GM12878 (cell line): ENCODE measurements around the gene AGPAT2. TPM values are rescaled to one million over a fixed set of nuclear protein-coding genes. Genes with fewer than 3 reads are reported as not detected.

Source experiments
- ATAC-seq: fragments of 200-7000 bp; cut with Tn5 transposase; 3 replicates; pipeline ENCODE4 v1.9.1; 2020; ENCODE audit warnings: mild to moderate bottlenecking, moderate library complexity
- BruUV-seq: library from RNA; stranded (reverse); fragments of 400-500 nt; replicated peaks from 2 replicates; lab custom pipeline; 2021; lab: Mats Ljungman, UMichigan
- CTCF ChIA-PET: fragments of 300-600 bp; sonication (Branson Sonifier 250); formaldehyde crosslinking; extraction: SDS; loops from one replicate; lab custom pipeline; 2021; ENCODE audit warnings: inconsistent platforms; lab: Yijun Ruan, JAX
- POLR2A ChIA-PET: fragments of 350-600 bp; formaldehyde crosslinking; extraction: SDS; loops from one replicate; lab custom pipeline; 2021; ENCODE audit warnings: inconsistent platforms; lab: Charles Lee
- RAD21 ChIA-PET: fragments of 300-600 bp; sonication (Branson Sonifier 250); formaldehyde crosslinking; loops from one replicate; lab custom pipeline; 2023; ENCODE audit warnings: antibody characterized with exemption; ENCODE audit not compliant: unreplicated experiment; lab: Charles Lee
- SMC1A ChIA-PET: fragments of 300-600 bp; sonication (Branson Sonifier 250); formaldehyde crosslinking; loops from one replicate; lab custom pipeline; 2023; ENCODE audit not compliant: unreplicated experiment, uncharacterized antibody; lab: Charles Lee
- DNase-seq: peaks from one replicate; pipeline ENCODE4 v3.0.0-alpha.2; 2011; ENCODE audit warnings: low read depth, low spot score
- FAIRE-seq: peaks from 3 replicates; lab custom pipeline; 2011; peaks lifted over from hg19 to GRCh38; lab: Jason Lieb, UNC
- H2AFZ ChIP-seq: 2 replicates; pipeline ENCODE4 v1.6.0; 2011; ENCODE audit warnings: low read depth, low read length, control low read depth; ENCODE audit not compliant: control insufficient read depth
- H3K27ac ChIP-seq: 2 replicates; pipeline ENCODE4 v1.5.1; 2011; ENCODE audit warnings: control low read depth; ENCODE audit not compliant: control insufficient read depth, insufficient read depth
- H3K27me3 ChIP-seq, 2 experiments: replicated peaks in 1 of 2; 2 replicates each; pipeline versions ENCODE4 v1.6.0 to v1.6.1; 2011; ENCODE audit warnings: low read length in 1 of 2; ENCODE audit not compliant: control insufficient read depth in 2 of 2, insufficient read depth in 2 of 2
- H3K36me3 ChIP-seq, 2 experiments: 2 replicates each; pipeline ENCODE4 v1.5.1; 2011; ENCODE audit warnings: low read length in 1 of 2; ENCODE audit not compliant: control insufficient read depth in 2 of 2, insufficient read depth in 2 of 2
- H3K4me1 ChIP-seq: 2 replicates; pipeline ENCODE4 v1.6.1; 2011; ENCODE audit warnings: mild to moderate bottlenecking, low read length, moderate library complexity, mixed read lengths; ENCODE audit not compliant: control insufficient read depth, insufficient read depth
- H3K4me2 ChIP-seq: 2 replicates; pipeline ENCODE4 v1.6.0; 2011; ENCODE audit warnings: control low read depth; ENCODE audit not compliant: control insufficient read depth, insufficient read depth
- H3K4me3 ChIP-seq: fragments of 200-600 bp; sonication (generic); 2 replicates; pipeline ENCODE4 v1.5.1; 2016
- H3K79me2 ChIP-seq: 2 replicates; pipeline ENCODE4 v1.6.0; 2011; ENCODE audit warnings: low read length; ENCODE audit not compliant: control insufficient read depth, insufficient read depth
- H3K9ac ChIP-seq: 2 replicates; pipeline ENCODE4 v1.8.0; 2011; ENCODE audit warnings: low read length, control low read depth, mixed read lengths; ENCODE audit not compliant: control insufficient read depth, insufficient read depth
- H3K9me3 ChIP-seq: replicated peaks from 3 replicates; pipeline ENCODE4 v1.5.1; 2011; ENCODE audit warnings: mild to moderate bottlenecking, low read length; ENCODE audit not compliant: control insufficient read depth, insufficient read depth
- H4K20me1 ChIP-seq: 2 replicates; pipeline ENCODE4 v1.6.0; 2011; ENCODE audit not compliant: control insufficient read depth, insufficient read depth
- BCL3 ChIP-seq: IDR thresholded peaks from 2 replicates; pipeline ENCODE4 v1.6.1; 2011; ENCODE audit warnings: borderline replicate concordance, low read depth, mild to moderate bottlenecking, moderate library complexity, low read length; ENCODE audit not compliant: insufficient read depth, poor library complexity, severe bottlenecking
- RCOR1 ChIP-seq: conservative IDR thresholded peaks from 2 replicates; pipeline ENCODE4 v1.6.1; 2012; ENCODE audit warnings: low read depth, low read length, improper control_type of control experiment
- TCF3 ChIP-seq: IDR thresholded peaks from 2 replicates; pipeline ENCODE4 v1.6.1; 2012; ENCODE audit warnings: low read depth, mild to moderate bottlenecking, low read length, borderline replicate concordance; ENCODE audit not compliant: insufficient read depth
- WGBS: methylation state at CpG from one replicate; pipeline ENCODE4 v1.1.6; 2016; ENCODE audit warnings: low lambda C conversion rate; ENCODE audit not compliant: insufficient replicate concordance, insufficient coverage; ENCODE audit errors: missing lambda C conversion rate; 5-methylcytosine and 5-hydroxymethylcytosine counted together
- in situ Hi-C: fragments of 300-500 bp; cut with MboI; formaldehyde crosslinking; loops from 9 replicates; pipeline ENCODE4 v1.14.3; 2018; ENCODE audit warnings: mixed read lengths
- intact Hi-C: fragments of 100-400 bp; cut with micrococcal nuclease; formaldehyde crosslinking; loops from one replicate; pipeline ENCODE4 v1.14.2; 2022; ENCODE audit not compliant: unreplicated experiment
- polyA plus RNA-seq, 11 experiments: library from polyadenylated mRNA; depleted of rRNA in 4 of 11; unstranded in 6 of 11; stranded (reverse) in 5 of 11; fragments of >200 nt; fragmentation: Nextera tagmentation in 4 of 11; fragmentation: Illumina TruSeq in 1 of 11; extraction: Ambion mirVana in 4 of 11; extraction: Trizol in 1 of 11; gene quantifications; 1 replicate in 1 of 11; 2 replicates in 10 of 11; pipeline versions ENCODE4 v1.2.1 to v1.2.3, GENCODE V29; 2011 to 2016; ENCODE audit warnings: inconsistent platforms in 2 of 11, missing spikeins in 2 of 11, low read depth in 1 of 11
- total RNA-seq, 4 experiments: library from RNA; depleted of rRNA in 3 of 4; stranded (reverse); fragments of >200 nt in 3 of 4; fragmentation: Illumina TruSeq in 1 of 4; extraction: Trizol in 1 of 4; gene quantifications; 2 replicates each; pipeline versions ENCODE4 v1.2.1 to v1.2.3, GENCODE V29; 2013 to 2021

Gene AGPAT2
- total and polyA plus RNA-seq, 10 of the 15 experiments (the other 5 are each of a cell fraction or from before 2014, with no cell fraction given) = 0.10 to 28.5 (median 18.2) TPM

GRCh38 chr9:136696502-136696901 lies 9.2 kb upstream of the AGPAT2 start (continued):
- no peak for TF ChIP-seq BCL3
- TF ChIP-seq, all 136 proteins: peak for 0

GRCh38 chr9:136695955-136696354 lies 8.7 kb upstream of the AGPAT2 start:
- TF ChIP-seq RCOR1 (no peak), TCF3 (peak; percentile 68; the same call in 1 of the 2 replicates)
- intact Hi-C loops = no loop called here
- ATAC-seq = 0 out of 3 replicates have a peak, but pooled peaks have one; percentile 3
- no peak for DNase-seq
- ChIA-PET RAD21 (no interaction called here), CTCF (interaction anchor here (1.4 to 1.9 kb wide), 2 partner anchors 24 to 31 kb away, joined by 4 read pairs; no protein-coding TSS in a partner anchor), SMC1A (no interaction called here), POLR2A (no interaction called here)
- Histone ChIP-seq H4K20me1 (no peaks in the 10 kb centered on the region), H3K36me3 (no peaks in the 10 kb centered on the region), H3K4me2 (no peak overlapping the region), H2AFZ (no peak overlapping the region), H3K4me1 (peaks cover 13% of the 10 kb centered on the region), H3K9me3 (no peaks in the 10 kb centered on the region), H3K4me3 (no peak overlapping the region), H3K79me2 (no peaks in the 10 kb centered on the region), H3K9ac (no peak overlapping the region), H3K27me3 (no peaks in the 10 kb centered on the region), H3K27ac (no peak overlapping the region)
- FAIRE-seq = no peak
- in situ Hi-C loops = no loop called here
- WGBS = 24% methylated on average over 23 of the region's 23 CpGs
- no TSS peak for BruUV-seq
